AG20443 (cell line): ENCODE results near the gene KIF15.
"Not testable (repeated sequence)": the region's sequence is repeated elsewhere in the genome, so short reads cannot be mapped to it uniquely, and the experiment has no call there.

Experiments used
- DNase-seq: peaks from one replicate; pipeline ENCODE4 v3.0.0; 2012; ENCODE audit warnings: low spot score, mixed read lengths

KIF15 gene

GRCh38 chr3:44827196-44827595 is 65.6 kb downstream of the KIF15 start:
- DNase-seq, result no peak

DNA sequence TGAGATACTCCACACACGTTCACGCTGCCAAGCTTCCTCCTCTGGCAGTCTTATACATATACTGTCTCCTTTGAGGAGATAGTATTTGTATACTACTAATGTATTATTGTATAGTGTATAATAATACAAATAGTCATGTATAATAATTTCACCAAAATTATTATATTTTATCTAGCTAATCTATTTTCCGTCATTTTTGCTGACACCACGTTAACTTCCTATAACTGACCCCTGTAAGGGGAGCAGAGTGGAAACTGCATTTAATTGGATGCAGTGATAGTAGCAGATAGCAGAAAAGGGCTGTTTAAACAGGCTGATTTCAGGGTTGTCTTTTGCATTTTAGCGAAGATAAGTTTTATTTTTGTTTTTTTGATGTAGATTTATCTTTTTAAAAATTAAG is 69.6 kb downstream of the KIF15 start:
- no peak for DNase-seq

GRCh38 chr3:44832032-44832431 is 70.4 kb downstream of the KIF15 start:
- DNase-seq, result no peak

DNA sequence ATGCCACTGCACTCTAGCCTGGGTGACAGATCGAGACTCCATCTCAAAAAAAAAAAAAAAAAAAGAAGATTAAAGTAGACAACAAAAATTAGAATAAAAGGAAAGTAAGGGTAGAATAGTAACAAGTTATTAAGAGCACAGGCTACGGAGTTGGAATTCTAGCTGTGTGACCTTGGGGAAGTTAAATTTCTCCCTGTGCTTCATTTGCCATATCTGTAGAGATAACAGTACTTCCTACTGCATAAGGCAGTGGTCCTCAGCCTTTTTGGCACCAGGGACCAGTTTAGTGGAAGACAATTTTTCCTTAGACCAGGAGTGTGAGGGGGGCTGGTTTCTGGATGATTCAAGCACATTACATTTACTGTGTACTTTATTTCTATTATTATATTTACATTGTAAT is 71.4 kb downstream of the KIF15 start:
- DNase-seq, result no peak

GRCh38 chr3:44833394-44833793 is 71.8 kb downstream of the KIF15 start:
- no peak for DNase-seq

DNA sequence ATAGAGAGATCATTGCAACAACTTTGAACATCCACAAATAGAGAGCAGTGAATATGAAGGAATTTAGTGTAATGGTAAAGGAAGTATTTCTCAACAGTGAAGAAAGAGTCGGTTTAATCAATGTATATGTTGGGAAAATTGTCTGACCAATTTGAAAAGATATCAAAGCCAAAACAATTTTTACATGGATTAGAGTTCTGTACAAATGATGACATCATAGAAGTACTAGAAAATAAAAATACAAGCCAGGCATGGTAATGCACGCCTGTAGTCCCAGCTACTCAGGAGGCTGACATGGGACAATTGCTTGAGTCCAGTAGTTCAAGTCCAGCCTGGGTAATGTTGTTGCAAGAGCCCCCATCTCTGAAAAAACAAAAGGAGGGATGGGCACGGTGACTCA is 74.1 kb downstream of the KIF15 start:
- DNase-seq, result no peak

DNA sequence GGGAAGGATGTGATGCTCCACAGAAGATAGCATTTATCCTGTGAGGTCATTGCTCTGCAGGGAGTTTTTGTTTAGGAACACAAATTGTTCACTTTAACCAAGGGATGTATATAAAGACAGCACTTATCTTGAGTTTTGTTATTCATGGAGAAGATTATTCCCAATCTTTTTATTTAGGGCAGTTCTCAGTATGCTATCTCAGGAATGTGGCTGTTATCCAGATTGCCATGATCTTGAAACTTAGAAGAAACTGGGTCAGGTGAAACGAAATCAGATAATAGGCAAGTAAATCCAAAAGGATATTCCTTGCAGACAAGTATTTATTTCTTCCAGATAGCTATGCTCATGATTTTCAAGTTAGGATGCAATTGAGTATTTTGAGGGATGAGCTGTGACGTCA is 80.8 kb downstream of the KIF15 start:
- no peak for DNase-seq

DNA sequence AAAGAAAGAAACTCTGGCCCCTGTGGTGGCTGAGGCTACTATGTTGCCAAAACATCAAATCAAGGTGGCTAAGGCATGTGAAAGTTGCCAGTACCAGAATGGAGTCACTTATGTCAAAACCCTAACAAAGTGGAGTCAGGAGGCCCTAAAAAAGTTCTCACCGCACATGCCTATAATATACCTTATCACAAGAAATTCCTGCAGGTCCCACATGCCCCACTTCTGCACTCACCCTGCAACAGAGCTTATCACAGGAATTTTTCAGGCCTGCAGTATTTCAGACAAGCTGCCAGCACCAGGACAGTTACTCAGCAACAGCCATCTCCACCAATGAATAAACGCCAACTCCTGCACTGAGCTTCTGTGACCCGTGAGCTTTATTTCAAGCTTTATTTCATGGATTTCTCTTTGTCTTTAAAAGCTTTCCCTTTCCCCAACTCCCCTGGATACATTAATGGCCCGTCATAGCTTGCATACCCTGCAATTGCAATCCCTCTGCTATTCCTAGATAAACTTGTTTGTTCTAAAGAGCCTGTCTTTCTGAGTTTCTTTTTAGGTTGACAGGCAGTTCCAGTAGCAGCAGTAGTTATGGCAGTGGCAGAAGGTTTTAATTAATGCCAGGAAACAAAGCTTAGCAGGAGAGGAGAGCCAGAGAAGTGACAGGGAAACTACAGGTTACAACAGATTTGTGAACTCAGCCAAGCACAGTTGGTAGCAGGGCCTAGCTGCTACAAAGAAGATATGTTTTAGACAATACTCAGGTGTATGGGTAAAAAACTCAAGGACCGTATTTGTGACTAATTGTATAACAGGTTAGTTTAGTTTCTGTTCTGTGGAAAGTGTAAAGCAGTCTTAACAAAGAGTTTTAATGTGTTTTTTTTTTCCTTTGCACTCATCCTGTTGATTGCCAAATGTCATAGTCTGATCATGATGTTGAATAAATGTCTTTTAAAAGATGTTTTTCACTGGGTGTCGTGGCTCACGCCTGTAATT is 84.2 kb downstream of the KIF15 start:
- peak; percentile 47 for DNase-seq

DNA sequence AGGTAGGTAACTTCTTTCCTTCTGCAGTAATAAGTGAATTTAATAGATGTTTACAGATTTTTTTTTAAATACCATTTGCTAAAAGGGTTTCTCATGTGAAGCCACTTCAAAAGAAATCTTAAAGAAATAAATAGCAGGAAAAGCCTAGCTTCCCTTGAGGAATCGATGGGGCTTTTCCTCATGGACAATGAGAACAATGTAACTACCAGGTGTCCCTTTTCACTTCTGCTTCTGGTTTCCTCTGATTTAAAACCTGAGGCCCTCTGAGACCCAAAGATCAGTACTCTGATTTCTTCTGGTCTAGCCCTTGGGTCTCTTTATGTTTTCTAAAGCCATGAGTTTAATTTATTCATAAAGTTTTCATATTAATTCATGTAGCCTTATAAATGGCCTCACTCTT is 87.0 kb downstream of the KIF15 start:
- DNase-seq, result no peak

DNA sequence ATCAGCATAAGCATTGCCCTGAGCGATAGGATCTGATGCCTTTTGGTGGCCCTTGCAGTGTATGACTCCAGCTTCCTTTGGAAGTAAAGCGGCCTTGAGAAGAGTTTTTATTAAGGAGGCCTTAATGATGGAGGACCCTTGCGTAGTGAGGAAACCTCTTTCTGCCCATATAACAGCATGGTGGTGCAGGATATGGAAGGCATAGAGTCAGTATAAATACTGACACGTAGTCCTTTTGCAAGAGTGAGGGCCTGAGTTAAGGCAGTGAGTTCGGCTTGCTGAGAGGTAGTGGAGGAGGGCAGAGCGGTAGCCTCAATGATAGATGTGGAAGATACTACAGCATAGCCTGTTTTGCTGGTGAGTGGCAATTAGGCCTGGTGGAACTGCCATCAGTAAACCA is 95.1 kb downstream of the KIF15 start:
- DNase-seq, result not testable (repeated sequence)

GRCh38 chr3:44860117-44860516 is 98.5 kb downstream of the KIF15 start:
- DNase-seq, result no peak

GRCh38 chr3:44861412-44862225 is 100.0 kb downstream of the KIF15 start, which contains the start of gene TMEM42:
TMEM42 (plus strand) TSS chr3:44861912; CDS start chr3:44861925, 13 bp downstream.
- peak; percentile 99 for DNase-seq

DNA sequence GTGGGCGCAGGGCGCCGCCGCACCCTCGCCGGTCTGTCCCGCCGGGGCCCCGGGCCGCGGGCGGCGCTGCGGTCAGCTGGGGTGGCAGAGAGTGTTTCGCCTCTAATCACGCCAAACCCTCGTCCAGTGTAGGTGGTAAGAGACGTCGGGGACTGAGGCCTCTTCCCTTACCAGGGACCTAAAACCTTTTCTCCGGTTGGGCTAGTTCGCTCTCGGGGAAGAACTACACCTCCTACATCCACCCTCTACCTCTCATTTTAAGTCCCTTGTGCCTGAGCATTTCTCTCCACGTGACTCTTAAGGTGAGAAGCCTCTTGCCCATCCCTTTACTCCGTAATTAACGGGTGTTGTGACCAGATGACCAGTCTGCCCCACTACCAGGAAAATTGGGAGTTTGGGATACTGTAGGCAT is 100.6 kb downstream of the KIF15 start:
- no peak for DNase-seq

- no peak for DNase-seq
Observed at GRCh38 chr3:44865272-44866035, 103.9 kb downstream of the KIF15 start.

GRCh38 chr3:44867421-44868111 is 106.0 kb downstream of the KIF15 start:
- DNase-seq, result no peak

GRCh38 chr3:44870375-44871061 is 108.9 kb downstream of the KIF15 start:
- DNase-seq, result no peak

DNA sequence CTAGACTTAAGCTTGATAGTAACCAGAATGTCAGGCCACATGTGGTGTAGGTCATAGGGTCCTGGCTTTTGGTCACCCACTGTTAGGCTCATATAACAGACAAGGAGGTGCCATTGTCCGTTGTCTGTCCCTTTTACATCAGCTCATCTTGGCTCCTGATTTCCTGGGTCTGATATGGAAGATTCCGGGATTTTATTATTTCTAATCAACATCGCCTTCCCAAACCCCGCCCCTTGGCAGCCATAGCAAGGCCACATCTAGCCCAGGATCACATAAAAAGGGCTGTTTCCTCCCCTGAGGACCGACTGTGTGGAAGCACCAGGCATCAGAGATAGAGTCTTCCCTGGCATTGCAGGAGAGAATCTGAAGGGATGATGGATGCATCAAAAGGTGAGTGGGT is 112.7 kb downstream of the KIF15 start, which contains the start of gene TGM4:
TSS of gene TGM4 (plus strand) at position 301 of the 400 bp plus-strand sequence. CDS start at position 372, 71 bp downstream.
- DNase-seq, result no peak

- DNase-seq, result no peak
Observed at GRCh38 chr3:44875596-44875995, 114.0 kb downstream of the KIF15 start.

DNA sequence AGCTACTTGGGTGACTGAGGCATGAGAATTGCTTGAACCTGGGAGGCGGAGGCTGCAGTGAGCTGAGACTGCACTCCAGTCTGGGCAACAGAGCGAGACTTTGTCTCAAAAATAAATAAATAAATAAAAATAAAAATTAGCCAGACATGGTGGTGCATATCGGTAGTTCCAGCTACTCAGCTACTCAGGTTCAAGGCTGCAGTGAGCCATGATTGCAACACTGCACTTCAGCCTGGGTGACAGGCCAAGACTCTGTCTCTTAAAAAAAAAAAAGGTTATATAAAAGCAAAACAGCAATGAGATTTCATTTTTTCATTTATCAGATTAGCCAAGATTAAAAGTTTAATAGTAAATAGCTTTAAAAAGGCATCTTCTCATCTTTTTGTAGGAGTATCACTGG is 115.7 kb downstream of the KIF15 start:
- no peak for DNase-seq

GRCh38 chr3:44880284-44880683 is 118.7 kb downstream of the KIF15 start:
- DNase-seq, result no peak
